PC-3 (cell line): Measurements from ENCODE around the gene FBXO11.

Experiments
- CTCF ChIP-seq: fragments of 300-600 bp; sonication (generic); conservative IDR thresholded peaks from 2 replicates; pipeline ENCODE4 v1.5.1; 2017; ENCODE audit warnings: antibody characterized with exemption, low read depth, mild to moderate bottlenecking, low read length
- EZH2 ChIP-seq: fragments of 300-600 bp; sonication (generic); IDR thresholded peaks from one replicate; pipeline ENCODE4 v1.6.1; 2017; ENCODE audit warnings: antibody characterized with exemption, mild to moderate bottlenecking, low read length; ENCODE audit not compliant: unreplicated experiment
- EZH2phosphoT487 ChIP-seq: fragments of 300-600 bp; sonication (generic); IDR thresholded peaks from 2 replicates; pipeline ENCODE4 v1.6.1; 2018; ENCODE audit warnings: mild to moderate bottlenecking, antibody characterized with exemption, low read length, borderline replicate concordance

- TF ChIP-seq EZH2, result no peak
- TF ChIP-seq EZH2phosphoT487, result no peak
- TF ChIP-seq CTCF, result no peak
Measured at GRCh38 chr2:47778698-47779425, 127.4 kb downstream of the FBXO11 start.
